Activated CD8-positive, alpha-beta memory T cell treated with anti-CD3 and anti-CD28 coated beads for 4 hours (primary cell): ENCODE data around the gene C12orf42.
"Not testable (repeated sequence)": the region's sequence is repeated elsewhere in the genome, so short reads cannot be mapped to it uniquely, and the experiment has no call there.

ENCODE experiments used
- DNase-seq, 2 donors: peaks; one replicate each; pipeline ENCODE4 v3.0.0-alpha.2; 2020; ENCODE audit warnings: low read depth in 2 of 2

Gene C12orf42

DNA sequence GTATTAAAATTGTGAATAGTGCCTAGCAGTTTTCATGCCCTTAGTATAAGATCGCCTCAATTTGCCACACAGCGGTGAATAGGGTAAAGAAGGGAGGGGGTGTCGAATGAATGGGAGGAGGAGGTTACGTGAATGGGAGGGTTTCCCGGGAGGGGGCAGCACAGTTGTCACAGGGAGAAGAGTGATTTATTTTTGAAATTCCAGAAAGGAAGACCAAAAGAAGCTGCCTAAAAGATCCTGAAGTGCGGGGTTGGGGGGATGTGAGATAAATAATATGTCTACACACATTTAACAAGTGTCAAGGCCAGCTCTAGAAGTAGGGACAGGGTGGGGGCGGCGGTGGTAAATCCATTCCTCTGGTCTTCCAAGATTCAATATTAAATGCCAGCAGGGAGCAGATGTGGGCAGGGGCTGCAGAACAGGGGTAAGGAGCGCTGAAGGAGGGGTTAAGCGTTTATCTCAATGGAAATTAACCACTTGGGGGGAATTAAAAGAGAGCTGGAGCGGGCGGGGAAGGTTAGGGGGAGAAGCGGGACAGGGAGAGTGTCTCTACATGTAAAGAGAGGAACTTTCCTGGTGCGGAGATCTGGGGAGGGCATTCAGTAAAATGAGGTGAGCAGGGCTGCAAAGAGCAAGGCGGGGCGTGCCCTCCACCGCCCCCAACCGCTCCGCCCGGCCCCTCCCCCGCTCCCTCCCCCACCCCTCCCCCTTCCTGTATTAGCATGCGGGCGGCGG lies 867 bp downstream of the C12orf42 start:
- DNase-seq: no peak

DNA sequence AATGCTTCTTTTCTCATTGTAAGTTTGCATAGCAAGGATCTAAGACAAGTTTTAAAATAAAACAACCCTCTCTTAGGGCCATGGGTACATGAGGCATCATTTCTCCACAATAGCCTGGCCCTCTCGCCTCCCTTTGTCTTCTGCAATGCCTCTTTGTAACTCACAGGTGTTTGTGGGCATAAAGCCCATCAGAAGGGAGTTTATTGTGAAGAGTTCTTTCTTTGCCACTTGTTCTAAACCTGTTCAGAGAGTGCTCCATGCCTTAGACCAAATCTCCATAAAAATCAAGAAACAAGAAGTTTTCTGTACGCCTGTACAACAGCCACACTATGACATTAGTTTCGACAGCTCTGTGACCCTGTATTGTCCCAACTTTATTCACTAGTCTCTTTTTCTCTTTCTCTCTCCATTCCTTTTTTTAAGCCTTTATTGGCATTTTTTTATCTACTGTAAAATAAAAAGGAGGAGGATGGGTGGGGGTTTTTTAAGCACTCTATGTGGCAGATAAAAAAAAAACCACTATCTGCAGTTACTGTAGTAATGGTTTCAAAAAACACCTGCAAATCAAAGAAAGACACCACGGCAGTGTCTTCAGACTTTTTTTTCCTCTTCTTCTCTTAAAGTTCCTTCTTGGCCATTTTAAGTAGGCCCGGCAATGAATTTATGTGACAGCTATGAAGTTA lies 1.6 kb downstream of the C12orf42 start:
- DNase-seq: no peak

- DNase-seq: no peak
Observed at GRCh38 chr12:103493199-103493598, 2.6 kb downstream of the C12orf42 start.

DNA sequence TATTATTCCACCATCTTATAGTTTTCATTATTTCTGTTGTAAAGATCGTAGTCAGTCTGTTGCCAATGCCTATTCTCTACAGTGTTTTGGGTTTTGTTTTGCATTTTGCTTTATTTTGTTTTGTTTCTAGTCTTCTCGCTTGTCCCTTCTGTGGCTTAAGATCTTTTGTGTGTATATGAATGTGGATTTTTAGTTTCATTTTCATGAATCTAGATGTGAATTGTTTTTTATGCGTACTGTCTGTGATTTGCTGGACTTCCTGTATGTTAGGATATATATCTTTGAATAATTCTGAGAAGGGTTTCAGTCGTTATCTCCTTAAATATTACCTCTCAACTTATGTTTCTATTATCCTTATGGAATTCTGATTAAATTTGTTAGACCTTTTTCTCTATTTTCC lies 13.4 kb downstream of the C12orf42 start:
- DNase-seq: no peak

GRCh38 chr12:103475073-103475472 lies 20.7 kb downstream of the C12orf42 start:
- DNase-seq: no peak

GRCh38 chr12:103470664-103471063 lies 25.1 kb downstream of the C12orf42 start:
- no peak for DNase-seq

- DNase-seq: no peak
Observed at GRCh38 chr12:103469719-103470118, 26.0 kb downstream of the C12orf42 start.

DNA sequence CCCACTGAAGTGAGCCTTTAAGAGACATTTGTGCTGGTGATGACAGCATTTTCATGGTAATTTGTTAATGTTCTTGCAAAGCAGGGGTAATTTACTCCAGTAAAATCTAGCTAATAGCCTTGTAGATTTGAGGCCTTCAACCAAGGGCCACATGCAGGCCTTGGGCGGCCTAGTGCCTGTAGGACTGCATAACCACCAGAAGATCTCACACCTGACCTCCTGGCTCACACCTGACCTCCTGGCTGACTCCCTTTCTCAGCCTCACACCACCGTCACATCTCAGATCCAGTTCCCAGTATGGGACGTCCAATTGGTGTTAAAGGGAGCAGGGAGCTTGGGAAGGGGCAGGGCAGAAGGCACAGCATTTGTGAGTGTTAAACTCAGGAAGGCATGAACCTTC lies 26.9 kb downstream of the C12orf42 start:
- no peak for DNase-seq

DNA sequence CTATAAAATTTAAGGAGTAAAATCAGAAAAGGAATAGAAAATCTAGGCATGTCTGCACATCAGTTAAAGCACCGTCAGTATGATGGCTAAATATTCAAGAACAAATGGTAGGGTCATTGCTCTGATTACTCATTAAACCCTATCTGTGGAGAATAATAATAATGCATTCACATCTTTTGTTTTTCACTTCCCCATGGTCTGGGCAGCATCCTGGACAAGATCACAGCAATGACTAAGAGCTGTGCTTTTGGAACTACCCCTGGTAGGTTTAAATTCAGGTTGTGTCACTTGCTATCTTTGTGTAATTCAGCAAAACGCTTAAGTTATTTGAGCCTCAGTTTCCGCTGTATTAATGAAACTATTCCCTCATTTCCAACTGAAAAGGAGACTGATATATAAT lies 33.1 kb downstream of the C12orf42 start:
- DNase-seq: no peak

DNA sequence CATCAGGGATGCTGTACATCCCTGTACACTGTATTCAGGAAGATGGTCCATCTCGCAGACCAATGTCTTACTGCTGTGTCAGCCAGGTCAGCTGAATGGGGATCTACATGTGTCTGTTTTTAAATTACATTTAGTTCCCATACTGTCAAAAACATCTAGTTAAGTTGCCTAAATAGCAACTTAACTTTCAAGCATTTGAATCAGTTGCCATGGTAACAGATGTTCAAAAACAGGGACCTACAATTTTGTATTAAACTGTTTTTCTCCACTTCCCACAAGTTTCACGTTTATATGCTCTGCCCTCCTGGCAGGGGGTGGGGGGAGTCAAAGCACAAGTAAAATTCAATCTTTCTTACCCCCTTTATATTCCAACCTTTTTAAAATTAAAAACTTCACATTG lies 38.3 kb downstream of the C12orf42 start:
- DNase-seq: no peak

GRCh38 chr12:103456006-103456405 lies 39.8 kb downstream of the C12orf42 start:
- no peak for DNase-seq

DNA sequence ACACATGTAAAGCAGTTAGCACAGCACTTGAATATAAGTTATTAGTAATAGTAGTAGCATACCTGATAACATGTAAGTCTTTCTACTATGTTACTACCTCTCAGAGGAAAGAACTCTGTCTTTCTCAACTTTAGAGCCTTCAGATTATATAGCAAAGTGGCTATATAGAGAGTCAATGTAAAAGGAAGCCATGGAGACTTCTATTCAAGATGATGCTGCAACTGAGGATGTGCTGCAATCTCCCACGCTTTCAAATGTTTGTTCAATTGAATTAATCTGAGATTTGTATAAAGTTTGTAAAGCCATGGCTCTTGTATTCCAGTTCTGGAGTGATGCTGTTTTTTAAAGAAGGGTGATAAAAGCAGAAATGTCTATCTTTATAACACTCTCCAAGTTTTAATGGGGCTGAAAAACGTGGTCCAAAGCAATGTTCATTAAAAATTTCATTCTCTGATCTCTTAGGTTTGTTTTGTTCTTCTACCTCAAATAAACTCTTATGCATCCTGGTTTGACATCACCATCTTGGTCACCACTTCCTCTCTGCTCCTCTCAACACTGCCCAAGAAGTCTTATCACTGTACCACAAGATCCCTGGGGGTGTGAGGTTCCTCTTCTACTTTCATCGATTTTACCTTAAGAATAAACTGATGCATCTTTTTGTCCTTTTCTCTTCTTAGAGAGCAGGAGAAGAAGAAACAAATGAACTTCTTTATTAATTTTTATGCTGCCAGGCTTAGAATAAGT lies 40.6 kb downstream of the C12orf42 start:
- DNase-seq: no peak

GRCh38 chr12:103444983-103445382 lies 50.8 kb downstream of the C12orf42 start:
- DNase-seq: no peak

- no peak for DNase-seq
Observed at GRCh38 chr12:103442822-103443221, 52.9 kb downstream of the C12orf42 start.

- no peak for DNase-seq
Observed at GRCh38 chr12:103442182-103442555, 53.6 kb downstream of the C12orf42 start.

DNA sequence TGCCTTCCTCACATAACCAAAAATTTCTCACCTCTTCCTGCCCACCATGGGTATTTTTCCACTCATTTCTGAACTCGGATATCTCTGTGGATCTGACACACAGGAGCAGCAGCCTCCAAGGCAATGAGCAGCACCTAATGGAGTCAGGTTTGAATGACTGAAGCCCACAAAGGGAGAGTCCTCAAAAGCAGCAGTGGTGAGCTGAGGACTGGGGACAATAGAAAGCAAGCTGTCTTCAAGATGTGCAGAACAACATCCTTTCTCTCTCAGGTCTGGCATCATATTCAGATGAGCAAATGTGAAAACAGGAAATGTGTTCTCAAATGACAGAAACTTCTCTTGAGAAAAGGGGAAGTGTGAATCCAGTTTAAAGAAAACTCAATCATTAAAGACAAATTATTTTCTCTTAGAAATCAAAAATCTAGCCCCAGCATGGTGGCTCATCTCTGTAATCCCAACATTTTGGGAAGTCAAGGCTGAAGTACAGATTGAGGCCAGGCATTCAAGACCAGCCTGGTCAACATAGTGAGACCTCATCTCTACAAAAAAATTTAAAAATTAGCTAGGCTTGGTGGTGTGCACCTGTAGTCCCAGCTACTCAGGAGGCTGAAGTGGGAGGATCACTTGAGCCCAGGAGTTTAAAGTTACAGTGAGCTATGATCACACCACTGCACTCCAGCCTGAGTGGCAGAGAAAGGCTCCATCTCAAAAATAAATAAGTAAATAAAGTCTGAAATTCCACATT lies 54.2 kb downstream of the C12orf42 start:
- DNase-seq: no peak

- not testable (repeated sequence) for DNase-seq
Observed at GRCh38 chr12:103434165-103435105, 61.3 kb downstream of the C12orf42 start.

DNA sequence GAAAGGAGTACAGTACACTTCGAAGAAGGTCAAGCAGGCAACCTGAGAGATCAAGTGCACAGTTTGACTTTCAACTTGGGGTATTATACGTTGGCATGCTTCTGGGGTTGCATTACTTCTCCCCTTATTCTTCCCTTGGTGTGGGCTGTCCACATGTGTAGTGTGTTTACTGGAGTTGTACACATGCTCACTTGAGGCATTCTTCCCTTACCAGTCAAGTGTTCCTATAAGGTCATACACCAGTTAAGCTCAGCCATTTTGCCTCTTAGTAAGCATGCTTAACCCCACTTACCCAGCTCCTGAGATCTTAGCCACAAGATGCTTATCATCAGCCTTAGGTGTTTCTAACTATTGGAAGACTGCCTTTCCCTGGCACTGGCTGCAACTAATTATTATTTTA lies 63.8 kb downstream of the C12orf42 start:
- no peak for DNase-seq

DNA sequence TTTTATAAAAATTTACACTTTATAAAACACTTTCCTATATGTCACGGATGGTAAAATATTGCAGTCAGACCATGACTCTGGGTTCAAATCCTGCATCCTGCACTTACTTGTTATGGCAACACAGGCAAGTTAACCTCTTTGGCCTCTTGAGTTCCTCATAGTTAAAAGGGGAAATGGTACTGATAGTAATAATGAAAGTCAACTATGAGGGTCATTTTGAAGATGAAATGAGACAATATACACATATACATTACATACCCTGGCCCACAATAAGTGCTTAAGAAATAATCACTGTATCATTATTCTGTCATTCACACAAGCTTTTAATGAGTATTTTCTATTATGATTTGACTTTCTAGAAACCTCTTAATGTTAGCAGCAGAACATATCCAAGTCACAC lies 64.4 kb downstream of the C12orf42 start:
- DNase-seq: no peak

DNA sequence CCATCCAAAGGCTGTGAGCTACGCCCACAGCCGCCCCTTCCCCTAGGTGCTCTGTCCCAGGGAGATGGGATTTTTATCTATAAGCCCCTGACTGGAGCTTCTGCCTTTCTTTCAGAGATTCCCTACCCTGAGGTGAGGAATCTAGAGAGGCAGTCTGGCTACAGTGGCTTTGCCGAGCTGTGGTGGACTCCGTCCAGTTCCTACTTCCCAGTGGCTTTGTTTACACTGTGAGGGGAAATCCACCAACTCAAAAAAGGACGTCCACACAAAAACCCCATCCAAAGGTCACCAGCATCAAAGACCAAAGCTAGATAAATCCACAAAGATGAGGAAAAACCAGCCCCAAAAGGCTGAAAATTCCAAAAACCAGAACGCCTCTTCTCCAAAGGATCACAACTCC lies 70.1 kb downstream of the C12orf42 start:
- not testable (repeated sequence) for DNase-seq
